Endothelial cell (in vitro differentiated cells): ENCODE results near the gene CNN2. TPM values are rescaled to one million over a fixed set of nuclear protein-coding genes. Genes with fewer than 3 reads are reported as not detected.

ENCODE experiments used
- DNase-seq: peaks from one replicate; pipeline ENCODE4 v3.0.0; 2021; ENCODE audit warnings: low spot score
- H3K27ac Mint-ChIP-seq: one replicate; pipeline ENCODE4 v1.8.0; 2021; ENCODE audit warnings: mixed read lengths, inconsistent platforms; ENCODE audit not compliant: unreplicated experiment
- H3K27me3 Mint-ChIP-seq: one replicate; pipeline ENCODE4 v1.8.0; 2021; ENCODE audit warnings: mild to moderate bottlenecking, moderate library complexity, mixed read lengths, inconsistent platforms; ENCODE audit not compliant: unreplicated experiment
- H3K36me3 Mint-ChIP-seq: one replicate; pipeline ENCODE4 v1.8.0; 2021; ENCODE audit warnings: mild to moderate bottlenecking, low read depth, mixed read lengths, inconsistent platforms; ENCODE audit not compliant: unreplicated experiment
- H3K4me1 Mint-ChIP-seq: one replicate; pipeline ENCODE4 v1.8.0; 2021; ENCODE audit warnings: mild to moderate bottlenecking, mixed read lengths, inconsistent platforms; ENCODE audit not compliant: unreplicated experiment
- H3K4me3 Mint-ChIP-seq: one replicate; pipeline ENCODE4 v1.8.0; 2021; ENCODE audit warnings: mild to moderate bottlenecking, mixed read lengths, inconsistent platforms; ENCODE audit not compliant: unreplicated experiment
- H3K9me3 Mint-ChIP-seq: one replicate; pipeline ENCODE4 v1.8.0; 2021; ENCODE audit warnings: mixed read lengths, inconsistent platforms; ENCODE audit not compliant: unreplicated experiment
- total RNA-seq: library from RNA; stranded (reverse); fragmentation: NEBNext Ultra II Directional; extraction: Animal tissue kit (Norgen Biotek cat#: 25700); gene quantifications from one replicate; pipeline ENCODE4 v1.2.1, GENCODE V29; 2021; ENCODE audit not compliant: unreplicated experiment
- TF ChIP-seq, protein P1 (sequence below): fragments of 200-600 bp; sonication (generic); IDR thresholded peaks from one replicate; pipeline ENCODE4 v1.5.0; 2021; ENCODE audit warnings: antibody characterized with exemption; ENCODE audit not compliant: unreplicated experiment

CNN2 gene
- total RNA-seq, 1 donor from 2014 or later, result 456 TPM

GRCh38 chr19:1058112-1058511, 31.7 kb downstream of the CNN2 start:
- Mint-ChIP-seq H3K27me3 (peaks cover 20% of the 10 kb centered on the region), H3K9me3 (peaks cover 10% of the 10 kb centered on the region), H3K4me1 (no peaks in the 10 kb centered on the region), H3K36me3 (peaks cover 25% of the 10 kb centered on the region), H3K27ac (no peak overlapping the region), H3K4me3 (peak overlapping the region; percentile 22)
- TF ChIP-seq, protein P1, sequence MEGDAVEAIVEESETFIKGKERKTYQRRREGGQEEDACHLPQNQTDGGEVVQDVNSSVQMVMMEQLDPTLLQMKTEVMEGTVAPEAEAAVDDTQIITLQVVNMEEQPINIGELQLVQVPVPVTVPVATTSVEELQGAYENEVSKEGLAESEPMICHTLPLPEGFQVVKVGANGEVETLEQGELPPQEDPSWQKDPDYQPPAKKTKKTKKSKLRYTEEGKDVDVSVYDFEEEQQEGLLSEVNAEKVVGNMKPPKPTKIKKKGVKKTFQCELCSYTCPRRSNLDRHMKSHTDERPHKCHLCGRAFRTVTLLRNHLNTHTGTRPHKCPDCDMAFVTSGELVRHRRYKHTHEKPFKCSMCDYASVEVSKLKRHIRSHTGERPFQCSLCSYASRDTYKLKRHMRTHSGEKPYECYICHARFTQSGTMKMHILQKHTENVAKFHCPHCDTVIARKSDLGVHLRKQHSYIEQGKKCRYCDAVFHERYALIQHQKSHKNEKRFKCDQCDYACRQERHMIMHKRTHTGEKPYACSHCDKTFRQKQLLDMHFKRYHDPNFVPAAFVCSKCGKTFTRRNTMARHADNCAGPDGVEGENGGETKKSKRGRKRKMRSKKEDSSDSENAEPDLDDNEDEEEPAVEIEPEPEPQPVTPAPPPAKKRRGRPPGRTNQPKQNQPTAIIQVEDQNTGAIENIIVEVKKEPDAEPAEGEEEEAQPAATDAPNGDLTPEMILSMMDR, result no peak
- DNase-seq, result no peak

GRCh38 chr19:1060689-1061088, 34.3 kb downstream of the CNN2 start:
- Mint-ChIP-seq H3K36me3 (peaks cover 25% of the 10 kb centered on the region), H3K4me3 (no peak overlapping the region), H3K9me3 (peaks cover 10% of the 10 kb centered on the region), H3K4me1 (no peaks in the 10 kb centered on the region), H3K27ac (no peak overlapping the region), H3K27me3 (peaks cover 24% of the 10 kb centered on the region)
- no peak for DNase-seq
- TF ChIP-seq, protein P1, result no peak

- no peak overlapping the region for H3K27ac Mint-ChIP-seq
- no peak for DNase-seq
- H3K9me3 Mint-ChIP-seq, result peaks cover 5% of the 10 kb centered on the region
- TF ChIP-seq, protein P1, result no peak
- no peaks in the 10 kb centered on the region for H3K4me1 Mint-ChIP-seq
- H3K4me3 Mint-ChIP-seq, result no peak overlapping the region
- peaks cover 18% of the 10 kb centered on the region for H3K27me3 Mint-ChIP-seq
- H3K36me3 Mint-ChIP-seq, result peaks cover 16% of the 10 kb centered on the region
Measured at GRCh38 chr19:1061987-1062386, 35.6 kb downstream of the CNN2 start.

DNA sequence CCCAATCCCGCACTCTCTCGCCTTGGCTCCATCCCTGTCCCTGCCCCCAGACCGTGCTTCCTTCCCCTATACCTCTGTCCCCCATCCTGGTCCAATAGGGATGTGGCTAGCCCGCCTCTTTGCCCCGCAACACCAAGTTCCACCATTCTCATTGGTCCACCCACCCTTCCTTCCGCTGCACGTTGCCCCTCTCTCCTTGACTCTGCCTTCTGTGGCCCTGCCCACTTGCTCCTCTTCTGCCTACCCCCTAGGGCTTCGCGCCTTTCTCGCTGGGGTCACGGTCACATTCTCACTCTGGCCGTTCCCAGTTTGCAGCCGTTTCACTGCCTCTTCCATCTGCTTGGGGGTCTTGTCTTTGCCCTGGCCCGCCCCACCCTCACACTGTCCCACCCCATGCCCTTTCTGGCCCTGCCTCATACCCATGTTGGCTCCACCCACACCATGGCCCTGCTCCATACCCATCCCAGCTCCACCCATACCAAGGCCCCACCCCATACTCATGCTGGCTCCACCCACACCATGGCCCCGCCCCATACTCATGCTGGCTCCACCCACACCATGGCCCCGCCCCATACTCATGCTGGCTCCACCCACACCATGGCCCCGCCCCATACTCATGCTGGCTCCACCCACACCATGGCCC, 36.1 kb downstream of the CNN2 start:
- peaks cover 1% of the 10 kb centered on the region for H3K9me3 Mint-ChIP-seq
- peaks cover 12% of the 10 kb centered on the region for H3K36me3 Mint-ChIP-seq
- DNase-seq, result no peak
- peak overlapping the region; percentile 68 for H3K4me3 Mint-ChIP-seq
- H3K4me1 Mint-ChIP-seq, result no peaks in the 10 kb centered on the region
- TF ChIP-seq, protein P1, result no peak
- H3K27ac Mint-ChIP-seq, result no peak overlapping the region
- H3K27me3 Mint-ChIP-seq, result peaks cover 18% of the 10 kb centered on the region

- no peaks in the 10 kb centered on the region for H3K4me1 Mint-ChIP-seq
- TF ChIP-seq, protein P1, result no peak
- no peak for DNase-seq
- peaks cover 5% of the 10 kb centered on the region for H3K36me3 Mint-ChIP-seq
- H3K4me3 Mint-ChIP-seq, result no peak overlapping the region
- H3K27ac Mint-ChIP-seq, result no peak overlapping the region
- no peaks in the 10 kb centered on the region for H3K9me3 Mint-ChIP-seq
- peaks cover 19% of the 10 kb centered on the region for H3K27me3 Mint-ChIP-seq
Measured at GRCh38 chr19:1063030-1063908, 36.9 kb downstream of the CNN2 start.
